Mesenteric fat pad (tissue), 1 donor: ENCODE measurements around the gene LRRC8A. TPM values are rescaled to one million over a fixed set of nuclear protein-coding genes. Genes with fewer than 3 reads are reported as not detected.
"Not testable (repeated sequence)": the region's sequence is repeated elsewhere in the genome, so short reads cannot be mapped to it uniquely, and the experiment has no call there.

Source experiments
- DNase-seq: peaks from one replicate; pipeline ENCODE4 v3.0.0-alpha.2; 2020; ENCODE audit warnings: low spot score
- total RNA-seq: library from RNA; stranded (reverse); fragmentation: NEBNext Ultra II Directional; extraction: Animal tissue kit (Norgen Biotek cat#: 25700); gene quantifications from one replicate; pipeline ENCODE4 v1.2.1, GENCODE V29; 2021
- donor health status: DM: yes; HTN: yes; CAD: no.

LRRC8A gene
- total RNA-seq, 1 donor from 2014 or later, result 40.5 TPM

DNA sequence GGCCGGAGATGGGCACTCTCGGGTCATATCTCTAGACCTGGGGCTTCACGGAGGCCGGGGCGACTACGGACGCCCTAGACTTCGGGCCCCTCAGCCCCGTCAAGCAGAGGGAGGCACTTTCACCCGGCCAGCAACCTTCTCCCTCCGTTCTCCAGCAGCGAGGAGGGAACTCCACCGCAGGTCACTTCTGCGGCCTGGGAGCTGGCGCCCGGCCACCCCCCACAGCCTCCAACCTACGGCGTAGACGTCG lies 65.3 kb downstream of the LRRC8A start:
- DNase-seq, result peak; percentile 88

DNA sequence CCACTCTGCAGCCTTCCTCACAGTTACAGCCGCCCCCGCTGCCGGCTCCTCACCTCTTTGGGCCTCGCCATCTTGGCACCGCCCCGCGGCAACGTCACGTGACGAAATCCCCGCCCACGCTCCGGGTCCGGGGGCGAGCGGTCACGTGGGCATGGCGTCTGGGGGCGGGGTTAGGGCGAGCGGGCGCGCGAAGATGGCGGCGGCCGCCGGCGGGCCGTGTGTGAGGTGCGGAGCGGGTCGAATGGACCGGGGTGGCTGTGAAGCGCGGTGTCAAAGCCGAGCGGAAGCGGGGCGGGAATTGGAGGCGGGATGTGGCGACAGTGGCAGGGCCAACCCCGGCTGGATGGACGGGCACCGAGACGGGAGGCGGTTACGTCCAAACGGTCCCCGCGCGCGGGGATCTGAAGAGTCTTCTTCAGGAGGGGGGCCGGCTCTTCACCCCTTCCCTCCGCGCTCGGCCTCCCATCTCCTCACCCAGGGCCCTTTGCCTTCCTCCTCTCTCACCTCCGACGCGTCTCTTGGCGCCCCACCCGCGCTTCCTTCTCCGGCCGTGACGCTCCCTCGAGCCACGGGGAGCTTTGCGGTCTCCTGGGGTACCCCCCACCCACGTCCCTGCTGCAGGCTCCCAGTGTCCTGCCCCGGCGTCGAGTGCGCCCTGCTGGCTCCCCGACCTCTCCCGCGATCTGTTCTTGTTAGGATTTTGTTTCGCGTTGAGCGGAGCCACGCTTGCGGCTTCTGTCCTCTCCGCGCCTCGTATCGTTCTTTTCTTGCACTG lies 65.8 kb downstream of the LRRC8A start, which contains the start of the genes DOLK and NUP188:
DOLK (minus strand) TSS at position 77 of the 775 bp plus-strand sequence. CDS start 300 bp downstream, outside the sequence.
NUP188 (plus strand) TSS at position 173 of the 775 bp plus-strand sequence; CDS start at position 194, 21 bp downstream.
- DNase-seq, result peak; percentile 100

DNA sequence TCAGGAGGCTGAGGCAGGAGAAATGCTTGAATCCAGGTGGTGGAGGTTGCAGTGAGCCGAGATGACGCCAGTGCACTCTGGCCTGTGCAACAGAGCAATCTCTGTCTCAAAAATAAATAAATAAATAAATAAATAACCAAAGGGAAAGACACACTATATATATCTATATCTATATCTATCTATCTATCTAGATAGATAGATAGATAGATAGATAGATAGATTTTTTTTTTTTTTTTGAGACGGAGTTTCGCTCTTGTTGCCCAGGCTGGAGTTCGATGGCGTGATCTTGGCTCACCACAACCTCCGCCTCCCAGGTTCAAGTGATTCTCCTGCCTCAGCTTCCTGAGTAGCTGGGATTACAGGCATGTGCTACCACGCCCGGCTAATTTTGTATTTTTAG lies 79.5 kb downstream of the LRRC8A start:
- DNase-seq, result not testable (repeated sequence)

Other genes starting within 250 kb of the LRRC8A start
- 9.8 TPM for gene DYNC2I2, start 225.3 kb upstream of the LRRC8A start, total RNA-seq
- 197 TPM for gene SET, start 192.9 kb upstream of the LRRC8A start, total RNA-seq
- 14.7 TPM for gene PKN3, start 179.6 kb upstream of the LRRC8A start, total RNA-seq
- gene ZDHHC12, start 158.0 kb upstream of the LRRC8A start, total RNA-seq, result 18.4 TPM
- 32.9 TPM for gene ZER1, start 110.2 kb upstream of the LRRC8A start, total RNA-seq
- gene TBC1D13, start 94.9 kb upstream of the LRRC8A start, total RNA-seq, result 28.3 TPM
- gene ENDOG, start 63.6 kb upstream of the LRRC8A start, total RNA-seq, result 18.3 TPM
- 35.0 TPM for gene SPOUT1, start 52.3 kb upstream of the LRRC8A start, total RNA-seq
- 3.8 TPM for gene KYAT1, start 183 bp upstream of the LRRC8A start, total RNA-seq
- gene PHYHD1, start 38.8 kb downstream of the LRRC8A start, total RNA-seq, result 13.6 TPM
- gene DOLK, start 65.5 kb downstream of the LRRC8A start, total RNA-seq, result 16.7 TPM
- 50.6 TPM for gene NUP188, start 65.6 kb downstream of the LRRC8A start, total RNA-seq
- 43.2 TPM for gene SH3GLB2, start 146.2 kb downstream of the LRRC8A start, total RNA-seq
- 17.3 TPM for gene MIGA2, start 154.5 kb downstream of the LRRC8A start, total RNA-seq
- gene DOLPP1, start 199.0 kb downstream of the LRRC8A start, total RNA-seq, result 10.4 TPM
- gene CRAT, start 228.7 kb downstream of the LRRC8A start, total RNA-seq, result 65.7 TPM
- 61.9 TPM for gene PTPA, start 229.3 kb downstream of the LRRC8A start, total RNA-seq